NCI-H524 treated with DMSO at 0.1 percent for 48 hours (cell line): ENCODE results near the gene PCDH9.

Experiments used
- DNase-seq: peaks from one replicate; lab custom pipeline; 2025; lab: John Stamatoyannopoulos, UW

The PCDH9 gene

GRCh38 chr13:66528944-66529576 lies 701.1 kb downstream of the PCDH9 start:
- no peak for DNase-seq

DNA sequence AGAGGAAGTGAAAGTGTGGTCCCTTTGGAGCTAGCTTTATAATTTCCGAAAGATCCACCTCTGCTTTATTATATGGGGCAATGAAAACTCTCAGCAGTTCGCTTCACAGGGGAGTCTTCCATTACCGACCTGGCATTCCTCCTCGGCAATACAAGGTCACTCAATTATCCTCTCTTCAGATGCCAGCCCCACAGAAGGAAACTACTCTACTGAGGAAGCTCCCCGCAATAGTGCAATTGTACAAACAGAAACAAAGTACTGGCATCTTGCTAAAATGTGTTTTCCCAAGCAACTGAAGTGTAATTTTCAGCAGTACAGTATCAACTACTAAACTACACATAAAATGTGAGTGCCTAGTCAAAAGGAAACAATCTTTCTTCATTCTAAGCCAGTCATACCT lies 702.0 kb downstream of the PCDH9 start:
- no peak for DNase-seq

DNA sequence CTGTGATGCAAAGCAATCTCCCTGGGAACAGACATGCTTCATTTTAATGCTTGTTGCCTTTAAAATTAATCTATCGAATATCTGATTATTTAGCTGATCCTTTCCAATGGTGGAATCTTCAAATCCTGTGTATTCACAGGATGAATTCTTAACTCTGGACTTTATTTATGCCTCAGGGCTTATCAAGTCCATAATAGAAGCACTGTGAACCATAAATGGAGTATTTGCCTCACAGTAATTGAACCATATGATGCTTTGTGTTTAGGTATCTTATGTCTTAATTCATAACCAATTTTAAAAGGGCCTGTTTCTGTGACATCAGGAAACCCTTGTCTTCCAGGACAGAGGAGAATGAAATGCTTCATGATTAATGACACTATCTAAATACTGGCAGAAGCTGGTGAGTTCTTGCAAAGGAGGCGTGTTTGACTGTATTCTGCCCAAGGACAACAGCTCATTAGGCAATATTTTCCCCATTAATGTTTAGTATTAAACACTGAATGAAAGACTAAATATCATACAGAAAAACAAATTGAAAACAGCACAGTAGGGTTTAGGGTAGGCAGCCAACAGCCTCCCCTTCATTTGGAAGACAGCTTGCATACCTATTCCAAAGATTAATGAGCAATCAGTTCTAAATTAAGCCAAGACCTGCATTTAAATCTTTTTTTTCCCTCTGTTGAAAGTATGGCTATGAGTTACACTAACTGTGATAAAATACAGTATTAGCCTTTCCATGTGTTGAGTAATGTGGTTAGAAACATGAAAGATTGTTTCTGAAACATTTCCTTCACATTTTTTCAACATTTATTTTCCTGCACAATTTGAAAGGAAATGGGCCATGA lies 709.4 kb downstream of the PCDH9 start:
- DNase-seq, result no peak

- DNase-seq, result no peak
Measured at GRCh38 chr13:66519259-66519658, 710.9 kb downstream of the PCDH9 start.

DNA sequence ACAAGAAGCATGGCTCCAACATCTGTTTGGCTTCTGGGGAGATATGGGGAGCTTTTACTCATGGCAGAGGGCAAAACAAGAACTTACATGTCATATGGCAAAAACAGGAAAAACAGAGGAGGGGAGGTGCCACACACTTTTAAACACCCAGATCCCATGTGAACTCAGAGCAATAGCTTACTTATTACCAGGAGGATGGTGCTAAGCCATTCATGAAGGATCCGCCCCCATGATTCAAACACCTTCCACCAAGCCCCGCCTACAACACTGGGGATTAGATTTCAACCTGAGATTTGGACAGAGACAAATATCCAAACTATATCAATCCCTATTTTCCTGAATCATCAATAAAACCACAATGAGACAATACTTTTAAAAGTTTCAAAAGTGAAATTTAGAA lies 712.1 kb downstream of the PCDH9 start:
- DNase-seq, result no peak

DNA sequence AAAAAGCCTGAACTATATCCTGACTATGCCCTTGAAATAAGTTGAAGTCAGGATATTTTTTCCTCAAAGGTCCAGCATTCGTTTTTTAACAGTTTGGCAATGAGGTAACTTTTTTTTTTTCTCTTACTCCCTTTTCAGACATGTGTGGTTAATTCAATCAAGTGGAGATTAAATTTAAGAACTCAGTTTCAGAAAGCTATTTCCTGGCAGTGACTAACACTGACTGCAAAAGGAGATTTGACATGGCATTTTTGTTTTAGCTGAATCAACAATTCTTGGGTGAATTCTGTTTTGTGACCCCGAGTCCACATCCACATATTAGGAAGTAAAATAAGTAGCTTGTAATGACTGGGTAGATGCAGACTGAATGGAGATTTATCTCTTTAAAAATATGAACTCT lies 716.4 kb downstream of the PCDH9 start:
- no peak for DNase-seq

- DNase-seq, result no peak
Measured at GRCh38 chr13:66509175-66509574, 721.0 kb downstream of the PCDH9 start.

GRCh38 chr13:66508153-66508909 lies 721.8 kb downstream of the PCDH9 start:
- DNase-seq, result no peak

DNA sequence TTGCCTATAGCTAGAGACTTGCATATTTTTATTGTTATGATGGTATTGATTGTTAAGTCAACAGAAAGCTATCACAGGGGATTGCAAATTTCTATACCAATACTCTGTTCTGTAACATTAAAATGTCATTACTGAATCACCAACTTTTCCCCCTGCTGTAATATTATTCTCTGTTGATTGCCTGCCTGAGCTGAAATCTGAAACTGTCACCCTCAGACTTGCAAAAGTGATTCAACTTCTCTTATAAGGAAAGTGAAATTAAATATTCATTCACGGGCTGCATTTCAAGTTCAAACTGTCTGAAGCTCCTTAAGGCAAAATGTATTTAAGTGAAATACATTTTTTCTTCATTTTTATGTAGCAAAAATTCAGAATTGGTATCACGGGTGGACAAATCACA lies 723.2 kb downstream of the PCDH9 start:
- no peak for DNase-seq

- no peak for DNase-seq
Measured at GRCh38 chr13:66506051-66506777, 723.9 kb downstream of the PCDH9 start.

- no peak for DNase-seq
Measured at GRCh38 chr13:66503890-66504289, 726.2 kb downstream of the PCDH9 start.

DNA sequence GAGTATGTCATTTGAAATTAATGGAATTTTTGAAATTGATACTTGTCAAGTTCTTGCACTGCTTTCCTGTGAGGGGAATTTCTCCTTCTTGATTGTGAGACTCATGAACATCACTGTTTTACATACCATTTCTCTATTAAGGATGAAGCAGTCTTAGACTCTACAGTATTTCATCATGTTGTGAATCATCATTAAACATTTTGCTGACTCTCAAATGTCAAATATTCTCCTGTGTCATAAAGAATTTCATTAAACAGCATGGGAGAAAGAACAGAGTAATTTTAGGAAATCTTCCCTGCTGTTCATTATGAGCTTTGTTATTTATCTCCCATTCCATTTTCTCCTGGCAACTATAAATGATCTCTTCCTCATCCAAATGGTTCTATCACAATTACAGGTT lies 729.0 kb downstream of the PCDH9 start:
- DNase-seq, result no peak

DNA sequence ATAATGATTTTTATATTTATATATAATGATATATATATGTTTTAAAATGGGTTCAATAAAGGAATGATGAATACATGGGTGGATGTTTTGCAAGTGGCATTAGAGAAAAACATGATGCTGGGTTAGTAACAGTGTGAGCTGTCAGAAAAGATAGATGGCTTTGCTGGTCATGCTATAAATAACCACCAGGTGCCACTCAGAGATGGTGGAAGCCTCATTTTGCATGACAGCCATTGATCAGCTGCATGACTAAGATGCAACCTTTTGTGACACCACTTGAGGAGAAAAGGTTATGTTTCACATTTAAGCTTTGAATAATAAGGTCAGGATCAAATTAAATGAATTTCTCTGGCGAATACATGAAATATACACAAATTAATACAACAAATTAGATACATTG lies 737.7 kb downstream of the PCDH9 start:
- no peak for DNase-seq

- DNase-seq, result no peak
Measured at GRCh38 chr13:66491251-66491650, 738.9 kb downstream of the PCDH9 start.

DNA sequence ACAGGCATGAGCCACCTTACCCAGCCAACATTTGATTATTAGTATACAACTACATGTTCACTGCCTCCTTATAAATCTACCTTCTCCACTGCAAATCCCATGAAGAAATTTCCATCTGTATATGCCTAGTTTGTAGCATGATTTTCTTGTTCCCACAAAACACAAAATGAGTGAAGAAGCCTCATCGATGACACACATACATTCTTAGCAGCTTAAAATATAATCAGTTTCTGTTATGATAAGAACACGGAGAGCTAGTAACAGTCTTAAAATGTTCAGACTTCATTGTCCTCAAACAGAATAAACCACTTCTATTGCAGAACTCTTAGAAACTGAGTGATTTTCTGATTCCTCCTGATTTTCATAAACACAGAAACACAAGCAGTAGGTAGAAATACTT lies 740.5 kb downstream of the PCDH9 start:
- DNase-seq, result no peak

DNA sequence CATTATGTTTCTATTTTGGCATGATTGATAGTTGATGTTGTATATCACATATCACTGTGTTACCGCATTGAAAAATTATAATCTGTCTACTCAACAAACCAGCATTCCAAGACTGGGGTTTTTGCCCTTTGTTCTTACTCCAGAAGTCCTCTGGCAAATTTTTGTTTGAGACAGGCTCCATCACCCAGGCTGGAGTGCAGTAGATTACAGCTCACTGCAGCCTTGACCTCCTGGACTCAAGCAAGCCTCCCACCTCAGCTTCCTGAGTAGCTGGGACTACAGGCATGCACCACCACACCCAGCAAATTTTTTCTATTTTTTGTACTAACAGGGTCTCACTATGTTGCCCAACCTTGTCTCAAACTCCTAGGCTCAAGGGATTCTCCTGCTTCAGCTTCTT lies 741.0 kb downstream of the PCDH9 start:
- DNase-seq, result no peak

- DNase-seq, result no peak
Measured at GRCh38 chr13:66483712-66484111, 746.4 kb downstream of the PCDH9 start.

DNA sequence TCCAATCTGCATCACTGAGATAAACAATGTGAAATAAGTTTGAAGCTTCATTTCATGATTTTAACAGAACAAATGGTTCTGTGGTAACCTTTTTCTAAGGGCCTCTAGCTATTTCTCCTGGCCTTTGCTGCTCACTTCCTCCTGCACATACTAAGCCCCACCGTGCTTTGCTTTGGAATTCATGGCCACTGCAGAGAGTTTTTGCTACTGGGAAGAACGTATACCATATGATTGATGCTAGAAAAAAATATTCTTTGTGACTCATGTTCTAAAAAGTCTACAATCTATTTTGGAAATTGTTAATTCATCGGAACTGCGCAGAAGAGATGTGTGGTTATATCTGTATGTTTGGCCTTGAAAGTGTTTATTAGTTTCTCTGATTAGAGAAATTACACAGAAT lies 747.3 kb downstream of the PCDH9 start:
- DNase-seq, result no peak

DNA sequence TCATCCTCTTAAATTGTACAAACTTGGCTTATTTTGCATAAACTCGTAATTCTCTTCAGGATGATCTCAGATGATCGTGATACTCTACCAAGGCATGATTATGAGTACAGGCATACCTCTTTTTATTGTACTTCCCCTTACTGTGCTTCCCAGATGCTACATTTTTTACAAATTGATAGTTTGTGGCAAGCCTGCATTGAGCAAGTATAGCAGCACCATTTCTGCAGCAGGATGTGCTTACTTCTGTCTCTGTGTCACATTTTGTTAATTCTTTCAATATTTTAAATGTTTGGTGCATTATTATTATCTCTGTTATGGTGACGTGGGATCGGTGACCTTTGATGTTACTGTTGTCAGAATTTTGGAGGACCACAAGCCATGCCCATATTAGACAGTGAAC lies 752.3 kb downstream of the PCDH9 start:
- no peak for DNase-seq

- no peak for DNase-seq
Measured at GRCh38 chr13:66475061-66475460, 755.1 kb downstream of the PCDH9 start.

DNA sequence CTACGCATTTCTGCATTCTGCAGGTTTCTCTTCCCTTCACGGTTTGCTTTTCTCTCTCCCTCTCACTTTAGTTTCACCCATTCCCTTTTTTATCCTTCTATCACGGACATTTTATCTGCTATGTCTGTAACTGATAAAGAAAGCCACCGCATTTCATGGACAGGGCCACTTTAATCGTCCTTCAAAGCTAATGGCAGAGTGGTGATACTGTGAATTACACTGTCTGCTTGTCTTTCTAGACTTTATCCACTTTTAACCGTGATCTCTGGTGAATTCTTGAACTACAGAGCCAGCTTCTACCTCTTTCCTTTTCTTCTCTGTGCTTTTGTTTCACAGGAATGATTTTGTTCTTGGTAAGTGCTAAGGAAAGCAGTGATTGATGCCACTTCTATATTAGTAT lies 760.4 kb downstream of the PCDH9 start:
- no peak for DNase-seq

DNA sequence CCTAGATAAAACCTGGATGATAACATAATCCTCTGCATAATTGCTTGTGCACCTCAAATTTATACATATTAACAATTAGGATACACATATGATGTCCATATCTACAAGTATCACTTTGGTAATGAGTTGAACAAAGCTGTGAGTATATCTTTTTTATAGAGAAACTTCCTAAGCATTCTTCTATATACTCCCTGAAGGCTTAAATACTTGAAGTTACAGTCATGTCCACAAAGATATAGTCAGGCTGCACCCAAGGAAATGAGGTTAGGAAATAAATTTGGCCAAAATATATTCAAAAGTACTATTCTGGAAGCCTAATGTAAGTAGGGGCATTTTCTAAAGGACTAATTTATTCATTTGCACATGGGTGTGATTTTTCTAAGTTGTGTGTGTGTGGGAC lies 761.5 kb downstream of the PCDH9 start:
- DNase-seq, result no peak
